Activated naive CD4-positive, alpha-beta T cell treated with anti-CD3 and anti-CD28 coated beads for 36 hours (primary cell): ENCODE data around the gene PIGU. TPM values are rescaled to one million over a fixed set of nuclear protein-coding genes. Genes with fewer than 3 reads are reported as not detected.
A peak's percentile ranks its signal among the peaks of the same experiment; 100 is the strongest.
"Not testable (repeated sequence)": the region's sequence is repeated elsewhere in the genome, so short reads cannot be mapped to it uniquely, and the experiment has no call there.

Source experiments
- CTCF ChIA-PET: fragments of 350-600 bp; sonication (Branson Sonifier 250); formaldehyde crosslinking; loops from one replicate; lab custom pipeline; 2021; ENCODE audit warnings: antibody characterized with exemption; lab: Charles Lee
- DNase-seq: peaks from one replicate; pipeline ENCODE4 v3.0.0-alpha.2; 2020
- H3K27ac Mint-ChIP-seq: one replicate; pipeline ENCODE4 v1.8.0; 2021; ENCODE audit warnings: mild to moderate bottlenecking, mixed read lengths
- H3K27me3 Mint-ChIP-seq: one replicate; pipeline ENCODE4 v1.8.0; 2021; ENCODE audit warnings: low read depth, mixed read lengths
- H3K36me3 Mint-ChIP-seq: one replicate; pipeline ENCODE4 v1.8.0; 2021; ENCODE audit warnings: low read depth, mixed read lengths
- H3K4me1 Mint-ChIP-seq: one replicate; pipeline ENCODE4 v1.8.0; 2021; ENCODE audit warnings: low read depth, mixed read lengths
- H3K4me3 Mint-ChIP-seq: one replicate; pipeline ENCODE4 v1.8.0; 2021; ENCODE audit warnings: mild to moderate bottlenecking, moderate library complexity, mixed read lengths
- H3K9me3 Mint-ChIP-seq: one replicate; pipeline ENCODE4 v1.8.0; 2021; ENCODE audit warnings: mixed read lengths
- intact Hi-C: fragments of 100-400 bp; cut with micrococcal nuclease; formaldehyde crosslinking; loops from one replicate; pipeline ENCODE4 v1.15.1; 2023
- total RNA-seq, 2 experiments: library from RNA; stranded (reverse); gene quantifications; one replicate each; pipeline ENCODE4 v1.2.3, GENCODE V29; 2021

The PIGU gene
- total RNA-seq: 10 to 100 TPM; 18.8 to 18.9 TPM

GRCh38 chr20:34676642-34677373, at the start of gene PIGU:
PIGU (minus strand) TSS chr20:34677092; CDS start chr20:34677085, 7 bp downstream.
- intact Hi-C loops: loop anchor here (1.0 to 5.0 kb wide), 12 partner anchors 27 to 1185 kb away; partner anchors contain the start of genes ACSS2, AHCY, CBFA2T2 and CHMP4B
- CTCF ChIA-PET: interaction anchor here (0.6 to 0.9 kb wide), 2 partner anchors 147 to 365 kb away, joined by 3 to 4 read pairs; no protein-coding TSS in a partner anchor
- Mint-ChIP-seq H3K36me3 (no peaks in the 10 kb centered on the region), H3K9me3 (no peaks in the 10 kb centered on the region), H3K27me3 (no peaks in the 10 kb centered on the region), H3K4me3 (peak within 1 kb of the TSS; percentile 97), H3K27ac (peak within 1 kb of the TSS; percentile 90), H3K4me1 (peaks cover 29% of the 10 kb centered on the region)
- peak; percentile 97 for DNase-seq

- Mint-ChIP-seq H3K27ac (no peak overlapping the region), H3K4me3 (no peak overlapping the region), H3K9me3 (no peaks in the 10 kb centered on the region), H3K27me3 (no peaks in the 10 kb centered on the region), H3K4me1 (peaks cover 4% of the 10 kb centered on the region), H3K36me3 (peaks cover 23% of the 10 kb centered on the region)
- intact Hi-C loops: no loop called here
- CTCF ChIA-PET: interaction anchor here (0.6 to 0.7 kb wide), 2 partner anchors 40 to 196 kb away, joined by 3 to 4 read pairs; no protein-coding TSS in a partner anchor
- DNase-seq: no peak
Measured at GRCh38 chr20:34724172-34724571, 47.3 kb upstream of the PIGU start.

GRCh38 chr20:34722560-34722959, 45.7 kb upstream of the PIGU start:
- intact Hi-C loops, H3K4me3 Mint-ChIP-seq: not testable (repeated sequence)
- CTCF ChIA-PET: interaction anchor here (0.6 kb wide), 1 partner anchor 12 kb away, joined by 3 read pairs; no protein-coding TSS in a partner anchor

DNA sequence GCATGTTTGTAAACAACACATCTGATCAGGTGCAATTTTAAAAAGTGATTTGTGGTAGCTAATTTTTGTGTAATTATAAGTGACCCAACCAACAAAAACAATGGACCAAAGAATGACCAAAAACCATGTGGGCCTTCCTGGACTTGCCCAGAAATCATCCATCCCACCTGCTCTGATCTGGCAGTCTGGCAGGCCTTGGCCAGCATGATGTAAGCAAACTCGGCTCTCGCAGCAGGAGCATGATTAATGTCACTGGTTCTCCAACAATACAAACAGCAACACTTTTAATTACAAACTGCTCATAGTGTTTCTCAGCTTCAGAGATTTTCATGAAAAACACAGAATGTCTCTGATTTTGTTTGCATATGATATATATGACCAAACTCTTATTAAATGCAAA, 43.4 kb upstream of the PIGU start:
- H3K27ac Mint-ChIP-seq: no peak overlapping the region
- intact Hi-C loops: no loop called here
- no peak for DNase-seq
- H3K4me3 Mint-ChIP-seq: no peak overlapping the region
- peaks cover 8% of the 10 kb centered on the region for H3K36me3 Mint-ChIP-seq
- CTCF ChIA-PET: interaction anchor here (0.7 to 1.1 kb wide), 3 partner anchors 9 to 408 kb away, joined by 3 read pairs; no protein-coding TSS in a partner anchor
- H3K9me3 Mint-ChIP-seq: no peaks in the 10 kb centered on the region
- H3K4me1 Mint-ChIP-seq: peaks cover 4% of the 10 kb centered on the region
- H3K27me3 Mint-ChIP-seq: no peaks in the 10 kb centered on the region

More at GRCh38 chr20:34722560-34722959, 45.7 kb upstream of the PIGU start:
- H3K9me3 Mint-ChIP-seq, H3K27me3 Mint-ChIP-seq, H3K27ac Mint-ChIP-seq, H3K4me1 Mint-ChIP-seq, DNase-seq: not testable (repeated sequence)
- peaks cover 23% of the 10 kb centered on the region for H3K36me3 Mint-ChIP-seq

GRCh38 chr20:34719242-34720017, 42.5 kb upstream of the PIGU start:
- CTCF ChIA-PET: interaction anchor here (1.0 to 1.1 kb wide), 2 partner anchors 8 to 10 kb away, joined by 3 read pairs; no protein-coding TSS in a partner anchor
- H3K9me3 Mint-ChIP-seq: not testable (repeated sequence)

DNA sequence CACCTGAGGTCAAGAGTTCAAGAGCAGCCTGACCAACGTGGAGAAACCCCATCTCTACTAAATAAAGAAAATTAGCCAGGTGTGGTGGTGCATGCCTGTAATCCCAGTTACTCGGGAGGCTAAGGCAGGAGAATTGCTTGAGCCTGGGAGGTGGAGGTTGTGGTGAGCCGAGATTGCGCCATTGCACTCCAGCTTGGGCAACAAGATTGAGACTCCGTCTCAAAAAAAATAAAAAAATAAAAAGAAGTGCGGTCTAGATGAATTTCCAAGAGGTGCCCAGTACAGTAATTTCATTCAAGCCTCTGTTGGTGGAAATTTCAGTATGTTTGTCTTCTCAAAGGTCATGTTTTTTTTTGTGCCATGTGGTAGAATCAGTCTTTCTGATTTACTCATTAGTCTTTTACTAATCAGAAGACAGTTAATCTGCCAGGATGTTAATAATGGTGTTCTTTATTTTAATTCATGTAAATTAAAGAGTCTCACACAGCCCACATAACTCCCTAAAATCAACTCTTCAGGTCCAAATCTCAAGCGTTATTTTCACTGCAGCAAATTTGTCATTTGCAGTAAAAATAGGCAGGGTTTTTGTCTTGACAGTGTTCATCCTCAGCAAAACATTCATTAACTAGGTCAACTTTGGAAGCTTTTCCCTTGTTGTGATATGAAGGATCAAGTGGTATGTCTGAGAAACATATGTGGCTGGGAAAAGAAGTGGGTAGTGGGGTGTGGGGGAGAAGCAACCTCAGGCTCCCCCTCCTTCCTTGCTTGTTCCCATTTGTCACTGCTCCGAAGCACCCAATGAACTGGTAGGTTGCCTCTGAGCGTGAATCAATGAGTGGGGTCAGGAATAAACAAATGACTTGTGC, 40.6 kb upstream of the PIGU start:
- Mint-ChIP-seq H3K4me1 (peaks cover 8% of the 10 kb centered on the region), H3K4me3 (no peak overlapping the region), H3K36me3 (peaks cover 7% of the 10 kb centered on the region), H3K27me3 (no peaks in the 10 kb centered on the region), H3K9me3 (no peaks in the 10 kb centered on the region), H3K27ac (no peak overlapping the region)
- CTCF ChIA-PET: no interaction called here
- DNase-seq: no peak
- intact Hi-C loops: no loop called here

More at GRCh38 chr20:34719242-34720017, 42.5 kb upstream of the PIGU start:
- H3K27ac Mint-ChIP-seq, H3K27me3 Mint-ChIP-seq, H3K36me3 Mint-ChIP-seq, H3K4me3 Mint-ChIP-seq, H3K4me1 Mint-ChIP-seq, intact Hi-C loops, DNase-seq: not testable (repeated sequence)

DNA sequence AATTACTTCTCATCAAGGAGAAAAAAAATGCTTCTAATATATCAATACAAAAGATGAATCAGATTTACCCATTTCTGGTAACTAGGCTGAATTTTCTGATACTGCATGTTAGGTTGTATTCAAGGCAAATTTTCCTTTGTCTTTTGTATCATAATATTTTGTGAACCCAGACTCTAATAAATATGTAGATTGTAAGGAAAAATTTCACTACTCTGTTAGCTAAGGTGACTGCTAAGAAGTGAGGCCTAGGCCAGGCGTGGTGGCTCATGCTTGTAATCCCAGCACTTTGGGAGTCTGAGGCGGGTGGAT, 40.0 kb upstream of the PIGU start:
- Mint-ChIP-seq H3K4me3 (no peak overlapping the region), H3K27me3 (no peaks in the 10 kb centered on the region), H3K4me1 (peaks cover 8% of the 10 kb centered on the region), H3K27ac (no peak overlapping the region), H3K9me3 (no peaks in the 10 kb centered on the region), H3K36me3 (peaks cover 7% of the 10 kb centered on the region)
- CTCF ChIA-PET: interaction anchor here (0.6 to 0.7 kb wide), 2 partner anchors 178 to 180 kb away, joined by 3 to 4 read pairs; no protein-coding TSS in a partner anchor
- intact Hi-C loops: no loop called here
- DNase-seq: no peak

GRCh38 chr20:34715384-34715783, 38.5 kb upstream of the PIGU start:
- intact Hi-C loops: no loop called here
- DNase-seq: no peak
- Mint-ChIP-seq H3K4me3 (no peak overlapping the region), H3K27ac (no peak overlapping the region), H3K4me1 (peaks cover 12% of the 10 kb centered on the region), H3K27me3 (no peaks in the 10 kb centered on the region), H3K36me3 (peaks cover 5% of the 10 kb centered on the region), H3K9me3 (no peaks in the 10 kb centered on the region)
- CTCF ChIA-PET: interaction anchor here (2.1 kb wide), 1 partner anchor 31 kb away, joined by 5 read pairs; no protein-coding TSS in a partner anchor

DNA sequence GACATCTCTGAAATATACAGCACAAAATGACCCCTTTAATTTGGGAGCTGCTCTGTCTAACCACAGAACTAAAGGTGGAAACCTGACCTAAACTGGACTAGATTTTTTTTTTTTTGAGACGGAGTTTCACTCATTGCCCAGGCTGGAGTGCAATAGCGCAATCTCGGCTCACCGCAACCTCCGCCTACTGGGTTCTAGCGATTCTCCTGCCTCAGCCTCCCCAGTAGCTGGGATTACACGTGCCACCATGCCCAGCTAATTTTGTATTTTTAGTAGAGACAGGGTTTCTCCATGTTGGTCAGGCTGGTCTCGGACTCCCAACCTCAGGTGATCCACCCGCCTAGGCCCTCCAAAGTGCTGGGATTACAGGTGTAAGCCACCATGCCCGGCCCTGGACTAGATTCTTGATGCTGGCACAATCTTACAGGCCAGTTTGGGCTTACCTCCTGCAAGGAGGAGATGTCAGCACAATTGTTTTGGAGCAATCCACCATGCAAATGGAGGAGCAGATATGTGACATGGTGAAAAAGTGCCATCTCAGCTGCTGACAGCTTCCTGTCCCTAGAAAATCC, 37.1 kb upstream of the PIGU start:
- CTCF ChIA-PET: interaction anchor here (0.6 to 2.1 kb wide), 3 partner anchors 9 to 437 kb away, joined by 3 to 5 read pairs (median 3); no protein-coding TSS in a partner anchor
- H3K4me3 Mint-ChIP-seq, DNase-seq, intact Hi-C loops, H3K9me3 Mint-ChIP-seq, H3K27me3 Mint-ChIP-seq, H3K27ac Mint-ChIP-seq, H3K36me3 Mint-ChIP-seq: not testable (repeated sequence)
- H3K4me1 Mint-ChIP-seq: peaks cover 11% of the 10 kb centered on the region

DNA sequence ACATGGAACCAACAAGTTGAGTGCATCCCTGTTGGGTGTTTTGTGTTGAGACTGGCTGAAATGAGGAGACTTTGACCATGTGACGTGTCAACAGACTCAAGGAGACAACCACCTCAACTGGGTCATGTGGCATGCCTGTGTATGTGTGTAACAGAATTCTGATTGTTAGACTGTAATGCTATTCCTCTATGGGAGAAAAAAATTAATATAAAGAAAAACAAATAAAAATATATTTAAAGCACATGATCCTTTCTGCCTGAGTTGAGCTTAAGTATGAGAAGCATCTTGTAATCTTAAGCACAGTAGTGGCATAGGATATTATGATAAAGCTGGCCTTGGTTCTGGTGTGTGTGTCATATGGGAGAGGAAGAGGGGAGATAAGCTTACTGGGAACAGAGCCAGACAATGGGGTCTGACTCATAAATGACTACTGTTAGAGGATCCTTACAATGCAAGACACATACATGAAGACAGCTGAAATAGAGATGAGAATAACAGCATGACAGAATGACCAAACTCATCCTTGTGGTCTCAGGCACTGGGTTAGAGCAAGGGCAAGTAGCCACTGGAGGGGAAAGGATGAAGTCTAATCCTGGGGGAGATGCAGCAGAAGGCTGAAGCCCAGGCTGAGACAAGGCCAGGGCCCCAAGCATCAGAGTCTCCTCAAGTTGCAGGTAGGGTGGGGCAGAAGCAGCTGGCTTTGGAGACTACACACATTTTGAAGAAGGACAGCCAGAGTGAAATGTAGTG, 36.5 kb upstream of the PIGU start:
- no peaks in the 10 kb centered on the region for H3K27me3 Mint-ChIP-seq
- H3K27ac Mint-ChIP-seq: no peak overlapping the region
- H3K4me1 Mint-ChIP-seq: peaks cover 11% of the 10 kb centered on the region
- H3K36me3 Mint-ChIP-seq: peaks cover 3% of the 10 kb centered on the region
- peak; percentile 21 for DNase-seq
- H3K4me3 Mint-ChIP-seq: no peak overlapping the region
- intact Hi-C loops: no loop called here
- H3K9me3 Mint-ChIP-seq: no peaks in the 10 kb centered on the region
- CTCF ChIA-PET: interaction anchor here (0.6 to 2.1 kb wide), 3 partner anchors 9 to 438 kb away, joined by 3 to 5 read pairs (median 3); no protein-coding TSS in a partner anchor
